Hepatocyte (in vitro differentiated cells): ENCODE measurements around the gene NLRC3. TPM values are rescaled to one million over a fixed set of nuclear protein-coding genes. Genes with fewer than 3 reads are reported as not detected.
"Not testable (repeated sequence)": the region's sequence is repeated elsewhere in the genome, so short reads cannot be mapped to it uniquely, and the experiment has no call there.

ENCODE experiments used
- DNase-seq: peaks from one replicate; pipeline ENCODE4 v3.0.0-alpha.2; 2016; ENCODE audit warnings: low spot score
- H2AFZ ChIP-seq: fragments of 200-600 bp; sonication (generic); 2 replicates; pipeline ENCODE4 v1.6.0; 2016; ENCODE audit warnings: antibody characterized with exemption, mild to moderate bottlenecking
- H3K27ac ChIP-seq: fragments of 200-600 bp; sonication (generic); 2 replicates; pipeline ENCODE4 v1.5.1; 2016; ENCODE audit warnings: mild to moderate bottlenecking
- H3K27me3 ChIP-seq: fragments of 200-600 bp; sonication (generic); 2 replicates; pipeline ENCODE4 v1.6.1; 2016
- H3K36me3 ChIP-seq: fragments of 200-600 bp; sonication (generic); replicated peaks from 2 replicates; pipeline ENCODE4 v1.5.1; 2016; ENCODE audit warnings: low read depth; ENCODE audit not compliant: insufficient read depth
- H3K4me1 ChIP-seq: fragments of 200-600 bp; sonication (generic); 2 replicates; pipeline ENCODE4 v1.5.1; 2016; ENCODE audit warnings: mild to moderate bottlenecking, moderate library complexity; ENCODE audit not compliant: insufficient read depth
- H3K4me2 ChIP-seq: fragments of 200-600 bp; sonication (generic); 2 replicates; pipeline ENCODE4 v1.6.0; 2016
- H3K4me3 ChIP-seq: fragments of 200-600 bp; sonication (generic); 2 replicates; pipeline ENCODE4 v1.5.1; 2016; ENCODE audit warnings: mild to moderate bottlenecking
- H3K79me2 ChIP-seq: fragments of 200-600 bp; sonication (generic); 2 replicates; pipeline ENCODE4 v1.6.0; 2017; ENCODE audit warnings: mild to moderate bottlenecking
- H3K9me2 ChIP-seq: fragments of 200-600 bp; sonication (generic); replicated peaks from 2 replicates; pipeline ENCODE4 v1.6.0; 2017; ENCODE audit warnings: mild to moderate bottlenecking; ENCODE audit not compliant: insufficient read depth
- H3K9me3 ChIP-seq: fragments of 200-600 bp; sonication (generic); 2 replicates; pipeline ENCODE4 v1.5.1; 2016; ENCODE audit warnings: low read depth, mild to moderate bottlenecking
- H4K20me1 ChIP-seq: fragments of 200-600 bp; sonication (generic); 2 replicates; pipeline ENCODE4 v1.6.0; 2016; ENCODE audit warnings: mild to moderate bottlenecking; ENCODE audit not compliant: insufficient read depth, poor library complexity, severe bottlenecking
- EZH2 ChIP-seq: fragments of 200-600 bp; sonication (generic); IDR thresholded peaks from 2 replicates; pipeline ENCODE4 v1.6.1; 2016; ENCODE audit warnings: antibody characterized with exemption, mild to moderate bottlenecking, borderline replicate concordance
- EZH2phosphoT487 ChIP-seq: fragments of 200-600 bp; sonication (generic); IDR thresholded peaks from one replicate; pipeline ENCODE4 v1.6.1; 2018; ENCODE audit warnings: antibody characterized with exemption, mild to moderate bottlenecking, low read depth, moderate library complexity; ENCODE audit not compliant: unreplicated experiment, severe bottlenecking
- WGBS: methylation state at CpG from one replicate; pipeline ENCODE4 v1.1.6; 2016; ENCODE audit warnings: low lambda C conversion rate; ENCODE audit errors: missing lambda C conversion rate; 5-methylcytosine and 5-hydroxymethylcytosine counted together
- polyA plus RNA-seq: library from polyadenylated mRNA; unstranded; fragments of >200 nt; fragmentation: Nextera tagmentation; extraction: Ambion mirVana; gene quantifications from 2 replicates; pipeline ENCODE4 v1.2.1, GENCODE V29; 2016
- total RNA-seq: library from RNA; depleted of rRNA; stranded (reverse); fragments of >200 nt; gene quantifications from 2 replicates; pipeline ENCODE4 v1.2.3, GENCODE V29; 2014
- TF ChIP-seq, protein P1 (sequence below): fragments of 200-600 bp; sonication (generic); IDR thresholded peaks from 2 replicates; pipeline ENCODE4 v1.5.1; 2016; ENCODE audit warnings: antibody characterized with exemption, mild to moderate bottlenecking; ENCODE audit not compliant: poor library complexity

NLRC3 gene
- total and polyA plus RNA-seq, 2 experiments from 2014 or later = 0.10 to 0.15 TPM

DNA sequence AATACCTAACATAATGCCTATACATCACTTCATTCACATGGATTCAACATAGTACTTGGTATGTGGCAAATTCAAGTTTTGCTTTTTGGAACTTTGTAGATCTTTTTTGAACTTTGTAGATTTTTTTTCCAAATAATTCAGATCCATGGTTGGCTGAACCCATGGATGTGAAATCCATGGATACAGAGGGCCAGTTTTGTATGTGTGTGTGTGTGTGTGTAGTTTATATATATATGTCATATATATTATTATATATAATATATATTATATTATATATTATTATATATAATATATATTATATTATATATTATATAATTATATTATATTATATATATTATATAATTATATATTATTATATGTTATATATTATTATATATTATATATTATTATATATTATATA is 48.0 kb downstream of the NLRC3 start:
- Histone ChIP-seq H3K27me3 (no peaks in the 10 kb centered on the region), H3K4me1 (no peaks in the 10 kb centered on the region), H3K79me2 (no peaks in the 10 kb centered on the region), H3K4me3 (no peak overlapping the region), H3K27ac (no peak overlapping the region), H3K9me3 (no peaks in the 10 kb centered on the region), H3K4me2 (no peak overlapping the region), H4K20me1 (no peaks in the 10 kb centered on the region), H3K36me3 (no peaks in the 10 kb centered on the region), H2AFZ (no peak overlapping the region), H3K9me2 (no peaks in the 10 kb centered on the region)
- TF ChIP-seq EZH2phosphoT487 (no peak), EZH2 (no peak)
- TF ChIP-seq, protein P1, sequence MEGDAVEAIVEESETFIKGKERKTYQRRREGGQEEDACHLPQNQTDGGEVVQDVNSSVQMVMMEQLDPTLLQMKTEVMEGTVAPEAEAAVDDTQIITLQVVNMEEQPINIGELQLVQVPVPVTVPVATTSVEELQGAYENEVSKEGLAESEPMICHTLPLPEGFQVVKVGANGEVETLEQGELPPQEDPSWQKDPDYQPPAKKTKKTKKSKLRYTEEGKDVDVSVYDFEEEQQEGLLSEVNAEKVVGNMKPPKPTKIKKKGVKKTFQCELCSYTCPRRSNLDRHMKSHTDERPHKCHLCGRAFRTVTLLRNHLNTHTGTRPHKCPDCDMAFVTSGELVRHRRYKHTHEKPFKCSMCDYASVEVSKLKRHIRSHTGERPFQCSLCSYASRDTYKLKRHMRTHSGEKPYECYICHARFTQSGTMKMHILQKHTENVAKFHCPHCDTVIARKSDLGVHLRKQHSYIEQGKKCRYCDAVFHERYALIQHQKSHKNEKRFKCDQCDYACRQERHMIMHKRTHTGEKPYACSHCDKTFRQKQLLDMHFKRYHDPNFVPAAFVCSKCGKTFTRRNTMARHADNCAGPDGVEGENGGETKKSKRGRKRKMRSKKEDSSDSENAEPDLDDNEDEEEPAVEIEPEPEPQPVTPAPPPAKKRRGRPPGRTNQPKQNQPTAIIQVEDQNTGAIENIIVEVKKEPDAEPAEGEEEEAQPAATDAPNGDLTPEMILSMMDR = no peak
- no peak for DNase-seq

DNA sequence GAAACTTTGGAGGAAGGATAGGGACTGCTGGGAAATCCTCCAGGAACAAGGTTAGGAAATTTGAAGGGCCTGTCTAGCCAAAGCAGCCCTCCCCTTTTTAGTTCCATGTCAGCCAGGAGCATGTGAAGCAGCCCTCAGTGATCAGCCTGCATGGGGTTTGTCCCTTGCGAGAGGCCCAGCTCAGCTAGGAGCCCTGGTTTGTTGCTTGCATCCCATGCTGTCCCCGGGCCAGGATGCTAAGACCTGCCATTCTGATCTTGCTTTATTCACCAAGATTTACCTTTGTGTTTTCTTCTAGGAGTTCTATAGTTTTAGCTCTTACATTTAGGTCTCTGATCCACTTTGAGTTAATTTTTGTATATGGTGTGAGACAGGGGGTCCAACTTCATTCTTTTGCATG is 48.8 kb downstream of the NLRC3 start:
- no peaks in the 10 kb centered on the region for H3K36me3 ChIP-seq
- H3K4me3 ChIP-seq = no peak overlapping the region
- WGBS = 100% methylated on average over 2 of the region's 2 CpGs

DNA sequence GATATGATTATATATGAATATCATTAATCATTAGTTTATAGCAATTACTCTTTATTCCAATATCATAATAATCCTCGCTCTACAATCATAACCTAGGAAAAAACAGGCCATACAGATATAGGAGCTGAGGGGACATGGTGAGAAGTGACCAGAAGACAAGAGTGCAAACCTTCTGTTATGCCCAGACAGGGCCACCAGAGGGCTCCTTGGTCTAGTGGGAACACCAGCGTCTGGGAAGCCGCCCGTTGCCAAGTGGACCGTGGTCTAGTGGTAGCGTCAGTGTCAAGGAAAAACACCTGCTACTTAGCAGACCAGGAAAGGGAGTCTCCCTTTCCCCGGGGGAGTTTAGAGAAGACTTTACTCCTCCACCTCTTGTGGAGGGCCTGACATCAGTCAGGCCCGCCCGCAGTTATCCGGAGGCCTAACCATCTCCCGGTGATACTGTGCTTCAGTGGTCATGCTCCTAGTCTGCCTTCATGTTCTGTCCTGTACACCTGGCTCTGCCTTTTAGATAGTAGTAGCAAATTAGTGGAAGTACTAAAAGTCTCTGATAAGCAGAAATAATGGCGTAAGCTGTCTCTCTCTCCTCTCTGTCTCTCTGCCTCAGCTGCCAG is 49.9 kb downstream of the NLRC3 start:
- not testable (repeated sequence) for H4K20me1 ChIP-seq, H3K9me2 ChIP-seq, H3K9me3 ChIP-seq, H3K27me3 ChIP-seq, H3K36me3 ChIP-seq, H3K4me1 ChIP-seq, H3K79me2 ChIP-seq, H3K27ac ChIP-seq, H2AFZ ChIP-seq, H3K4me2 ChIP-seq, H3K4me3 ChIP-seq
- TF ChIP-seq, protein P1 = peak; percentile 39
- DNase-seq = peak; percentile 57
- 88% methylated on average over 12 of the region's 12 CpGs for WGBS

More for the DNA sequence above, 48.8 kb downstream of the NLRC3 start:
- H3K27ac ChIP-seq = no peak overlapping the region
- H3K9me2 ChIP-seq = no peaks in the 10 kb centered on the region
- H3K4me1 ChIP-seq = no peaks in the 10 kb centered on the region
- no peaks in the 10 kb centered on the region for H4K20me1 ChIP-seq
- H3K79me2 ChIP-seq = no peaks in the 10 kb centered on the region
- no peaks in the 10 kb centered on the region for H3K9me3 ChIP-seq
- TF ChIP-seq EZH2phosphoT487 = no peak
- TF ChIP-seq, protein P1 = no peak
- no peak for TF ChIP-seq EZH2
- H3K4me2 ChIP-seq = no peak overlapping the region
- H2AFZ ChIP-seq = no peak overlapping the region
- H3K27me3 ChIP-seq = no peaks in the 10 kb centered on the region
- DNase-seq = no peak

DNA sequence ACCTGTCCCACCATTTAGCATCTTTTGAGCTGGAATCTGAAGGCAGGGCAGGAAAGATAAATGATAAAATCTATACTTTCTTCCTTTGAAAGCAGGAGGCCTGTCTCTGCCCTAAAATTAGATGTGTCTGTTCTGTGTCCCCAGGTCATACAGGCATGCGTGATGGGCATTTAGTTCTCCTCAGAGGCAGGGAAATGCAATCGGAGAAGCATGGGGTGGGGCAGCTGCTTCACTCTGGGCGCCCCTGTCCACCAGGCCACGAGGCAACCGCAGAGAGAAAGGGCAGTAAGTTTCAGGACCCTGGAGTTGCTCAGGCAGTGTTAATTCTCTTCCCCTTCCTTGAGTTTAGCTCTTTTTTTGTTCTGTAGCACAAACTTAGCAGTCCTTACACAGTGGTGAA is 51.3 kb downstream of the NLRC3 start:
- no peak overlapping the region for H2AFZ ChIP-seq
- DNase-seq = no peak
- no peaks in the 10 kb centered on the region for H3K79me2 ChIP-seq
- no peak overlapping the region for H3K4me3 ChIP-seq
- no peaks in the 10 kb centered on the region for H3K4me1 ChIP-seq
- no peak overlapping the region for H3K27ac ChIP-seq
- no peaks in the 10 kb centered on the region for H3K36me3 ChIP-seq
- no peaks in the 10 kb centered on the region for H3K9me2 ChIP-seq
- no peaks in the 10 kb centered on the region for H4K20me1 ChIP-seq
- no peaks in the 10 kb centered on the region for H3K9me3 ChIP-seq
- TF ChIP-seq EZH2phosphoT487 (no peak), EZH2 (no peak)
- TF ChIP-seq, protein P1 = no peak
- WGBS = 85% methylated on average over 5 of the region's 5 CpGs
- no peak overlapping the region for H3K4me2 ChIP-seq
- H3K27me3 ChIP-seq = no peaks in the 10 kb centered on the region
